ENCODE data around the gene MYZAP.

- TF ChIP-seq SUZ12 (IDR thresholded peaks at IDR 0.05; ENCODE audit: low read length): no peak
- no peak for TF ChIP-seq POLR2AphosphoS5 (IDR thresholded peaks at IDR 0.05; ENCODE audit: low read depth, low read length)
- TF ChIP-seq POLR2A (IDR thresholded peaks at IDR 0.05; ENCODE audit: control extremely low read depth in 1 of 2, low read depth in 2 of 2, low read length in 2 of 2): no peak
- no peak for TF ChIP-seq CTCF (IDR thresholded peaks at IDR 0.05; ENCODE audit: control extremely low read depth in 1 of 3, insufficient read depth in 1 of 3, low read depth in 1 of 3, low read length in 3 of 3)
- TF ChIP-seq GABPA (IDR thresholded peaks at IDR 0.05; ENCODE audit: borderline replicate concordance, insufficient read depth, low read length): no peak
- TF ChIP-seq EP300 (IDR thresholded peaks at IDR 0.05; ENCODE audit: borderline replicate concordance in 1 of 2, low read depth in 2 of 2, low read length in 2 of 2): no peak
Observed at GRCh38 chr15:57596978-57597377, 5.3 kb downstream of the MYZAP start.

Measured in H1 (cell line).